Epithelial cell of esophagus (primary cell): Measurements from ENCODE around the gene GNB1L.
A peak's percentile ranks its signal among the peaks of the same experiment; 100 is the strongest.

ENCODE experiments used
- DNase-seq: peaks from one replicate; pipeline ENCODE4 v3.0.0; 2010; ENCODE audit warnings: low read depth
- H3K4me3 ChIP-seq: 2 replicates; pipeline ENCODE4 v1.5.1; 2011; ENCODE audit warnings: mild to moderate bottlenecking, low read length, control low read depth
- CTCF ChIP-seq: IDR thresholded peaks from 2 replicates; pipeline ENCODE4 v1.5.1; 2011; ENCODE audit warnings: low read depth, mild to moderate bottlenecking, low read length, control low read depth, inconsistent platforms; ENCODE audit not compliant: insufficient read depth; ENCODE audit errors: missing control alignments

The GNB1L gene

DNA sequence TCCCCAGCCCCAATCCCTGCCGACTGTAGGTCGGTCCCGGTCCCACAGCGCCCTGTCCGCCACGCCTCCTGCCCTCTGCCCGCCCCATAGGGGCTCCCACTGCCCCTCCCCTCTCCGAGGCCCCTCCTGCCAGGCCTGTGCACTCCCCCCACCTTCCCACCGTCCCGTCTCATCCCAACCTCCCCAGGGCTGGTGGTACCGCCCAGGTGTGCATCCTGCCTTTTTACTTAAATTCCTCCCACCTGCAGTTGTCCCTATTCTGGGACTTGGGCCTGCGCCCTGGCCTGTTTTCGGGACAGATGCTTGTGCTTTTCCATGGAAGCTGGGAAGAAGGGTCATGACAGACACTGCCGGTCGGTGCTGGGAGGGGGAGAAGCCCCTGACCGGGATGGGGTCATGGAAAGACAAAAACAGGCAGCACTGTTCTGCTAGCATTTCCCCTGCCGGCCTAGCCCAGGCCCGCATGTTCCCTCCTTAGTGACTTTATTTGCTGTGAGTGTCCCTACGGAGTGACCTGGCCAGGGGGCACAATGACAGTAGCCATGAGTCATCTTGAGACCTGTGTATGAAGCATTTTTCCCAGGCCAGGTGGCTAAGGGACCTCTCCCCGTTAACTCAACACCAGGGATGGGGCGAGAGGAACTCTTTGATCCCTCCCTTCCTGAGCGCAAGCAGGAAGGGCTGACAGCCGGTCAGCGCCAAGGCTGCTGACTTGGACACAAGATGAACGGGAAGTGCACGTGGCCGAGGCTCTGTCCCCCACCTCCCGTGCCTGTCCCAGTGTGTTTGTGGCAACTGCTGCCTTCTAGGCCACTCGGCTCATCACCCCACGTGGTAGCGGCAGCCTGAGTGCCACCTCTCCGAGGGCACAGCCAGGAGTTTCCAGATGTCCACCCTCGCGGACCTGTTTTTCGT lies 87.0 kb downstream of the GNB1L start:
- TF ChIP-seq CTCF: no peak
- H3K4me3 ChIP-seq: no peak overlapping the region
- no peak for DNase-seq

GRCh38 chr22:19766511-19767426 lies 87.9 kb downstream of the GNB1L start:
- peak; percentile 42 for DNase-seq
- no peak overlapping the region for H3K4me3 ChIP-seq
- peak; percentile 22 for TF ChIP-seq CTCF

DNA sequence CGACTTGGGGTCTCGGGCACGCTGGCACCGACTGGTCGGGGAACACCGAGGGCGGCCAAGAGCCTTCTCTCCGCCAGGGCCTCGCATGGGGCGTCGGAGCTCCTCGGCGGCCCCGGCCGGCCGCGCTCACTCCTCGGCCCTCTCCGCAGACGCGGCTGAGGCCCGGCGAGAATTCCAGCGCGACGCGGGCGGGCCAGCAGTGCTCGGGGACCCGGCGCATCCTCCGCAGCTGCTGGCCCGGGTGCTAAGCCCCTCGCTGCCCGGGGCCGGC lies 88.5 kb downstream of the GNB1L start:
- H3K4me3 ChIP-seq: no peak overlapping the region
- no peak for DNase-seq
- TF ChIP-seq CTCF: no peak

GRCh38 chr22:19765477-19766239 lies 89.0 kb downstream of the GNB1L start:
- DNase-seq: peak; percentile 64
- H3K4me3 ChIP-seq: no peak overlapping the region
- no peak for TF ChIP-seq CTCF

GRCh38 chr22:19764636-19765476 lies 89.8 kb downstream of the GNB1L start:
- TF ChIP-seq CTCF: no peak
- DNase-seq: no peak
- H3K4me3 ChIP-seq: no peak overlapping the region

DNA sequence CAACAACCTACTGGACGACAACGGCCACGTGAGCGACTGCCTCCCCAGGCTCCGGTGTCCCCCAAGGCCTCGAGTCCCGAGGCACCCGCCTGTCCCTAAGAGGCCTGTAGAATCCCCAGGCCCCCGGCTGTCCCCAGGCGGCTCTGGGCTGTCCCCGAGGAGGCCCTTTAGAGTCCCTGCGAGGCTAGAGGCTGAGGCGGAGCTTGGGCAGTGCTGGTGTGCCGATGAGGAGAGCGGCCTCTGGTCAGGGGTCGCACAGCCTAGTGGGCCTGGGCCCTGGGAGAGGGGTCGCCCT lies 90.4 kb downstream of the GNB1L start:
- H3K4me3 ChIP-seq: no peak overlapping the region
- no peak for TF ChIP-seq CTCF
- no peak for DNase-seq
